GM12878 (cell line): ENCODE measurements around the gene ZCCHC17.

ENCODE experiments used
- BCL3 ChIP-seq: IDR thresholded peaks from 2 replicates; pipeline ENCODE4 v1.6.1; 2011; ENCODE audit warnings: borderline replicate concordance, low read depth, mild to moderate bottlenecking, moderate library complexity, low read length; ENCODE audit not compliant: insufficient read depth, poor library complexity, severe bottlenecking
- CREB1 ChIP-seq: IDR thresholded peaks from 2 replicates; pipeline ENCODE4 v1.6.1; 2012; ENCODE audit warnings: low read depth, mild to moderate bottlenecking, inconsistent platforms
- MAX ChIP-seq: IDR thresholded peaks from 2 replicates; pipeline ENCODE4 v1.6.1; 2012; ENCODE audit warnings: low read depth, low read length, improper control_type of control experiment
- MTA2 ChIP-seq: fragments of 450-650 bp; IDR thresholded peaks from 2 replicates; pipeline ENCODE4 v1.6.1; 2016; ENCODE audit warnings: low read depth, mild to moderate bottlenecking, moderate library complexity

GRCh38 chr1:31409946-31410858 lies 113.4 kb downstream of the ZCCHC17 start:
- TF ChIP-seq MAX = no peak
- TF ChIP-seq MTA2 = no peak
- TF ChIP-seq CREB1 = no peak
- TF ChIP-seq BCL3 = no peak
